Left lung (tissue), 10 donors: ENCODE data around the gene PLBD2. TPM values are rescaled to one million over a fixed set of nuclear protein-coding genes. Genes with fewer than 3 reads are reported as not detected.

Experiments used
- ATAC-seq: fragments of 200-7000 bp; cut with Tn5 transposase; one replicate; pipeline ENCODE4 v1.9.1; 2020; ENCODE audit warnings: moderate library complexity
- DNase-seq, 4 donors: peaks; one replicate each; pipeline ENCODE4 v3.0.0-alpha.2; 2013 to 2020
- H3K27ac ChIP-seq, 2 donors: fragments of 200-600 bp; sonication (generic) in 1 of 2; one replicate each; pipeline versions ENCODE4 v1.5.0 to v1.8.0; 2020 to 2021
- H3K27me3 ChIP-seq, 2 donors: fragments of 200-600 bp; sonication (generic) in 1 of 2; one replicate each; pipeline versions ENCODE4 v1.5.0 to v1.8.0; 2020 to 2021
- H3K36me3 ChIP-seq, 2 donors: fragments of 200-600 bp; sonication (generic) in 1 of 2; one replicate each; pipeline versions ENCODE4 v1.5.0 to v1.8.0; 2020 to 2021
- H3K4me1 ChIP-seq, 2 donors: fragments of 200-600 bp; one replicate each; pipeline ENCODE4 v1.8.0; 2021
- H3K4me3 ChIP-seq, 2 donors: fragments of 200-600 bp; sonication (generic) in 1 of 2; one replicate each; pipeline versions ENCODE4 v1.5.0 to v1.8.0; 2020 to 2021; ENCODE audit warnings: mild to moderate bottlenecking in 1 of 2
- H3K9me3 ChIP-seq, 2 donors: fragments of 200-600 bp; sonication (generic) in 1 of 2; one replicate each; pipeline versions ENCODE4 v1.5.0 to v1.8.0; 2020 to 2021
- intact Hi-C, 2 donors: fragments of 100-400 bp; cut with DNase I; formaldehyde crosslinking; loops; one replicate each; pipeline versions ENCODE4 v1.11.2 to v1.14.2; 2022
- polyA plus RNA-seq, 6 donors: library from polyadenylated mRNA; unstranded; fragments of 120-200 nt; gene quantifications; one replicate each; pipeline ENCODE4 v1.2.1, GENCODE V29; 2013; ENCODE audit not compliant: insufficient read length in 6 of 6
- total RNA-seq, 2 donors: library from RNA; stranded (reverse); fragmentation: NEBNext Ultra II Directional; extraction: Animal tissue kit (Norgen Biotek cat#: 25700); gene quantifications; one replicate each; pipeline ENCODE4 v1.2.1, GENCODE V29; 2021
- TF ChIP-seq, protein P1 (sequence below), 2 donors: fragments of 200-600 bp; sonication (generic) in 1 of 2; IDR thresholded peaks; one replicate each; pipeline versions ENCODE4 v1.5.0 to v1.8.0; 2021; ENCODE audit warnings: antibody characterized with exemption in 2 of 2
- donor health status: DM: no; HTN: yes; CAD: no.
- donor health status: DM: no; HTN: no; CAD: no.

Gene PLBD2
- total and polyA plus RNA-seq, 8 donors = 17.7 to 75.0 (median 20.7) TPM

DNA sequence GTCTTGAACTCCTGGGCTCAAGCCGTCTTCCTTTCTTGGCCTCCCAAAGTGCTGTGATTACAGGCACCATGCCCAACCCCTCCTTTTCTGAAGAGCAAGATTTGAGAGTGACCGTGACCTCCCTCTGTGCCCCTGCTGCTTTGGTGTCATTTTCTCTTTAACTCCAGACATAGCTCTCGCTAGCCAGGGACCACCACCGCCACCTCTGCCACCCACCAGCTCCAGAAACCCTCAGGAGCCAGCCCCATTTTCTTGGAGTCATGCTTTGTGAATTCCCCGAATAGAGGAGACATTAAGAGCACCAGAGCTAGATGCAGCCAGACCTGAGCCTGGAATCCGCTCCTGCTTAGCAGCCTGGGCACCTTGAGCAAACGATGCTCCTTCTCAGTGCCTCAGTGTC lies 81.9 kb downstream of the PLBD2 start:
- H3K27me3 ChIP-seq = peaks cover 0 to 45% of the 10 kb centered on the region in 2 donors
- H3K4me3 ChIP-seq = no peak overlapping the region
- no peak for ATAC-seq
- no peaks in the 10 kb centered on the region for H3K36me3 ChIP-seq
- TF ChIP-seq, protein P1, sequence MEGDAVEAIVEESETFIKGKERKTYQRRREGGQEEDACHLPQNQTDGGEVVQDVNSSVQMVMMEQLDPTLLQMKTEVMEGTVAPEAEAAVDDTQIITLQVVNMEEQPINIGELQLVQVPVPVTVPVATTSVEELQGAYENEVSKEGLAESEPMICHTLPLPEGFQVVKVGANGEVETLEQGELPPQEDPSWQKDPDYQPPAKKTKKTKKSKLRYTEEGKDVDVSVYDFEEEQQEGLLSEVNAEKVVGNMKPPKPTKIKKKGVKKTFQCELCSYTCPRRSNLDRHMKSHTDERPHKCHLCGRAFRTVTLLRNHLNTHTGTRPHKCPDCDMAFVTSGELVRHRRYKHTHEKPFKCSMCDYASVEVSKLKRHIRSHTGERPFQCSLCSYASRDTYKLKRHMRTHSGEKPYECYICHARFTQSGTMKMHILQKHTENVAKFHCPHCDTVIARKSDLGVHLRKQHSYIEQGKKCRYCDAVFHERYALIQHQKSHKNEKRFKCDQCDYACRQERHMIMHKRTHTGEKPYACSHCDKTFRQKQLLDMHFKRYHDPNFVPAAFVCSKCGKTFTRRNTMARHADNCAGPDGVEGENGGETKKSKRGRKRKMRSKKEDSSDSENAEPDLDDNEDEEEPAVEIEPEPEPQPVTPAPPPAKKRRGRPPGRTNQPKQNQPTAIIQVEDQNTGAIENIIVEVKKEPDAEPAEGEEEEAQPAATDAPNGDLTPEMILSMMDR (IDR thresholded peaks at IDR 0.05) = no peak
- no peak overlapping the region for H3K27ac ChIP-seq
- H3K4me1 ChIP-seq = no peaks in the 10 kb centered on the region
- no peak for DNase-seq
- intact Hi-C loops = no loop called here
- no peaks in the 10 kb centered on the region for H3K9me3 ChIP-seq

Other genes with a start within 250 kb of the PLBD2 start
- under 1 TPM; 0.17 to 0.24 TPM for gene RASAL1, start 222.8 kb upstream of the PLBD2 start, total RNA-seq
- under 1 TPM; 0.16 to 0.46 (median 0.25) TPM for gene RASAL1, start 222.8 kb upstream of the PLBD2 start, polyA plus RNA-seq
- gene CFAP73, start 208.9 kb upstream of the PLBD2 start, total RNA-seq = 1 to 10 TPM in 1 of 2 donors, not detected in 1; 4.3 TPM
- gene CFAP73, start 208.9 kb upstream of the PLBD2 start, polyA plus RNA-seq = 1 to 10 TPM in 5 of 6 donors, under 1 TPM in 1; 0.66 to 5.4 (median 3.5) TPM
- 10 to 100 TPM; 42.0 to 61.1 TPM for gene DDX54, start 173.1 kb upstream of the PLBD2 start, total RNA-seq
- 10 to 100 TPM; 47.9 to 73.6 (median 62.9) TPM for gene DDX54, start 173.1 kb upstream of the PLBD2 start, polyA plus RNA-seq
- gene RITA1, start 172.9 kb upstream of the PLBD2 start, total RNA-seq = 10 to 100 TPM; 16.7 to 17.3 TPM
- gene RITA1, start 172.9 kb upstream of the PLBD2 start, polyA plus RNA-seq = 10 to 100 TPM in 4 of 6 donors, 1 to 10 TPM in 2; 9.1 to 14.4 (median 10.9) TPM
- gene TPCN1, start 137.1 kb upstream of the PLBD2 start, total RNA-seq = 10 to 100 TPM; 39.6 to 54.1 TPM
- gene TPCN1, start 137.1 kb upstream of the PLBD2 start, polyA plus RNA-seq = 10 to 100 TPM; 24.7 to 41.5 (median 34.3) TPM
- gene SLC8B1, start 23.5 kb upstream of the PLBD2 start, total RNA-seq = 10 to 100 TPM; 34.9 to 40.1 TPM
- gene SLC8B1, start 23.5 kb upstream of the PLBD2 start, polyA plus RNA-seq = 10 to 100 TPM; 10.5 to 15.8 (median 12.4) TPM
- 1 to 10 TPM; 1.5 to 3.2 TPM for gene SDS, start 45.3 kb downstream of the PLBD2 start, total RNA-seq
- gene SDS, start 45.3 kb downstream of the PLBD2 start, polyA plus RNA-seq = under 1 TPM; 0.31 to 0.62 (median 0.41) TPM
- 10 to 100 TPM; 12.9 to 13.8 TPM for gene SDSL, start 63.8 kb downstream of the PLBD2 start, total RNA-seq
- gene SDSL, start 63.8 kb downstream of the PLBD2 start, polyA plus RNA-seq = 1 to 10 TPM; 4.2 to 6.0 (median 4.7) TPM
- not detected for gene LHX5, start 113.3 kb downstream of the PLBD2 start, total RNA-seq
- gene LHX5, start 113.3 kb downstream of the PLBD2 start, polyA plus RNA-seq = not detected